Rectal smooth muscle tissue (tissue), 1 donor: ENCODE results near the gene ZNF30.

ENCODE experiments used
- H3K27ac ChIP-seq: one replicate; pipeline ENCODE4 v1.7.0; 2013; ENCODE audit warnings: low read depth, low read length, inconsistent platforms
- H3K27me3 ChIP-seq: one replicate; pipeline ENCODE4 v1.7.0; 2013; ENCODE audit warnings: low read length; ENCODE audit not compliant: control insufficient read depth, insufficient read depth
- H3K36me3 ChIP-seq: one replicate; pipeline ENCODE4 v1.7.0; 2013; ENCODE audit warnings: low read length; ENCODE audit not compliant: control insufficient read depth, insufficient read depth
- H3K4me1 ChIP-seq: one replicate; pipeline ENCODE4 v1.7.0; 2013; ENCODE audit warnings: low read length; ENCODE audit not compliant: control insufficient read depth, insufficient read depth
- H3K4me3 ChIP-seq: one replicate; pipeline ENCODE4 v1.7.0; 2013; ENCODE audit warnings: low read length
- H3K9ac ChIP-seq: one replicate; pipeline ENCODE4 v1.7.0; 2013; ENCODE audit warnings: low read length

ZNF30 gene

GRCh38 chr19:34926361-34926684 is 380 bp upstream of the ZNF30 start:
- Histone ChIP-seq H3K36me3 (no peaks in the 10 kb centered on the region), H3K4me1 (peaks cover 3% of the 10 kb centered on the region), H3K4me3 (no peak overlapping the region), H3K9ac (no peak overlapping the region), H3K27ac (peak overlapping the region; percentile 34), H3K27me3 (no peaks in the 10 kb centered on the region)

DNA sequence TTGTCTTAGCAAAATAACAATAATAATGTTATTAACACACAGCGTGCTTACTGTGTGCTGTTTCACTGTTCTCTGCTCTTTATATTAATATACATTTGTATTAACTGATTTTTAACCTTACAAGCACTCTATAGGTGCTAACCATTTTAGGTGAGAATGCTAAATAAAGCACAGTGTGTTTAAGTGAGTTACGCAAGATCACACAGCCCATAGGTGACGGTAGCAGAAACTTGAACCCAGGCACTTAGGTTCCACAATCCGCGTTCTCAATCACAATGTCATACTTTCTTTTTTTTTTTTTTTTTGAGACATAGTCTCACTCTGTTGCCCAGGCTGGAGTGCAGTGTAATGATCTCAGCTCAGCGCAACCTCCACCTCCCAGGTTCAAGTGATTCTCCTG is 5.8 kb downstream of the ZNF30 start:
- Histone ChIP-seq H3K27ac (no peak overlapping the region), H3K4me1 (peaks cover 2% of the 10 kb centered on the region), H3K36me3 (peaks cover 4% of the 10 kb centered on the region), H3K27me3 (no peaks in the 10 kb centered on the region), H3K9ac (no peak overlapping the region), H3K4me3 (no peak overlapping the region)

DNA sequence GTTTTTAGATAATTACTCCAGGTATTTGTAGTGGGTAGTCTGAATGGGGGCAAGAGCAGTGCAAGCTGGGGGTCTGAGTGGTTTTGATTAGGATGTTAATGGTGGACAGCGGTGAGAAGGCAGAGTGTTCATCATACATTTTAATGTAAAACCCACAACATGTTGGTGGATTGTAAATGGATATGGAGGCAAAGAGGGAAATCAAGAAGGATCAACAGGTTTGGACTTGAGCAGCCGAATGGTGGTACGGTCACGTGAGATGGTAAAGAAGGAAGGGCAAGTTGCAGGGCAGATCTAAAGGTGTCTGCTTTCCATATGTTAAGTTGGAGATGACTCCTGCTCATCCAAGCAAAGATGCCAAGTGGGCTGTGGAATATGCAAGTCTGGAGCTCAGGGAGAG is 9.5 kb downstream of the ZNF30 start:
- Histone ChIP-seq H3K4me3 (no peak overlapping the region), H3K27ac (no peak overlapping the region), H3K27me3 (no peaks in the 10 kb centered on the region), H3K36me3 (peaks cover 4% of the 10 kb centered on the region), H3K4me1 (no peaks in the 10 kb centered on the region), H3K9ac (no peak overlapping the region)

DNA sequence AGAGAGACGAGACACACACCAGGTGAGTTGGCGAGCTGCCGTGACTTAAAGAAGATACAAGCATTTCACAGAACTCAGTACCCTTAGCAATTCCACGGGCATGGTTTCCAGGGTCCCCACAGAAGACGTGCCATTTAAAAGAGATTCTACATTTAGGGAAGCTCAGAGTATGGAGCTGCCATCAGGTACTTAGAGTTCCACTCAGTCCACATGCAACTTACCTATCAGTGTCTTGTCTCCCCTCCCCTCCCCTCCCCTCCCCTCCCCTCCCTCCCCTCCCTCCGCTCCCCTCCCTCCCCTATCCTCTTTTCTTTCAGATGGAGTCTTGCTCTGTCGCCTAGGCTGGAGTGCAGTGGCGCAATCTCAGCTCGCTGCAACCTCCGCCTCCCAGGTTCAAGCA is 12.2 kb downstream of the ZNF30 start:
- H3K27ac ChIP-seq: no peak overlapping the region
- H3K36me3 ChIP-seq: peaks cover 4% of the 10 kb centered on the region
- no peaks in the 10 kb centered on the region for H3K4me1 ChIP-seq
- no peak overlapping the region for H3K4me3 ChIP-seq
- no peaks in the 10 kb centered on the region for H3K27me3 ChIP-seq
- H3K9ac ChIP-seq: no peak overlapping the region

GRCh38 chr19:34943861-34944573 is 17.3 kb downstream of the ZNF30 start:
- Histone ChIP-seq H3K4me3 (no peak overlapping the region), H3K36me3 (peaks cover 6% of the 10 kb centered on the region), H3K9ac (no peak overlapping the region)

DNA sequence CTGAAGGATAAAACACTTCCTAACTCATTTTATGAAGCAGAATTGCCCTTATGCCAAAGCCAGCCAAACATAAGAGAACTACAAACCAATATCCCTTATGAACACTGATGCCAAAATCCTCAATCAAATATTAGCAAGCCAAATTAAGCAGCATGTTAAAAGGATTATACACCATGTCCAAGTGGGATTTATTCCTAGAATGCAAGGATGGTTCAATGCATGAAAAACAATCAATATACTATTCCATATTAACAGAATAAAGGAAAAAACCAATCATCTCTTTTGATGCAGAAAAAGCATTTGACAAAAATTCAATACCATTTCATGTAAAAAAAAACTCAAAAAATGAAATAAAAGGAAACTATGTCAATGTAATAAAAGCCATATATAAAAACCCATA is 26.4 kb downstream of the ZNF30 start:
- Histone ChIP-seq H3K36me3 (peaks cover 14% of the 10 kb centered on the region), H3K9ac (no peak overlapping the region)

More at GRCh38 chr19:34943861-34944573, 17.3 kb downstream of the ZNF30 start:
- Histone ChIP-seq H3K4me1 (no peaks in the 10 kb centered on the region), H3K27ac (no peak overlapping the region), H3K27me3 (no peaks in the 10 kb centered on the region)

DNA sequence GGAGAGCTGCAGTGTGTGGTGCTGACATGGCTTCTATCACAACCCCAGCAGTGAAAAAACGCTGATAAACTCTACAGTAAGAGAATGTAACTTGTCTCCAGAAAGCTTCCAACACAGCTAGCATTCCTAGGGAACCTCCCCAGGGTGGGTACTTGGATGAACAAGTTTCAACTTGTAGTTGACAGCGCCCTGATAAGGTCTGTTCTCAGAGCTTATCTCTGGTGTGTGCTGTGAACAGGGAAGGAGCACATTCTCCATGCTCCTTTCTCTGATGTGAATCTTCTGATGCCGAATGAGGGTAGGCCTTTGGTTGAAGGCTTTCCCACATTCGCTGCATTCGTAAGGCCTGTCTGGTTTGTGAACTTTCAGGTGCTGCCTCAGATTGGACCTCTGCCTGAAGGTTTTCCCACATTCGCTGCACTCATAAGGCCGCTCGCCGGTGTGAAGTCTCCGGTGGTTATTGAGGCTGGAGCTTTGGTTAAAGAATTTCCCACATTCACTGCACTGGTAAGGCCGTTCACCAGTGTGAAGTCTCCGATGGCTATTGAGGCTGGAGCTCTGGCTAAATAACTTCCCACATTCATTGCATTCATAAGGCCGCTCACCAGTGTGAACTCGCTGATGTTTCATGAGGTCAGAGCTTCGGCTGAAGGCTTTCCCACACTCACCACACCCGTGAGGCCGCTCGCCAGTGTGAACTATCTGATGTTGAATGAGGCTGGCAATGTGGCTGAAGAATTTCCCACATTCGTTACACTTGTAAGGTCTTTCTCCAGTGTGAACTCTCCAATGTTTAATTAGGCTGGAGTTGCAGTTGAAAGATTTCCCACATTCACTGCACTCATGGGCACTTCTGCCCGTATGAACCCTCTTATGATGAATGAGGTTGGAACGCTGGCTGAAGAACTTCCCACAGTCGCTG is 31.4 kb downstream of the ZNF30 start:
- Histone ChIP-seq H3K4me3 (no peak overlapping the region), H3K4me1 (peaks cover 6% of the 10 kb centered on the region), H3K27me3 (no peaks in the 10 kb centered on the region), H3K36me3 (peaks cover 39% of the 10 kb centered on the region), H3K9ac (no peak overlapping the region), H3K27ac (no peak overlapping the region)

More for the DNA sequence above, 26.4 kb downstream of the ZNF30 start:
- Histone ChIP-seq H3K4me1 (no peaks in the 10 kb centered on the region), H3K27ac (no peak overlapping the region), H3K27me3 (no peaks in the 10 kb centered on the region), H3K4me3 (no peak overlapping the region)

- Histone ChIP-seq H3K27ac (no peak overlapping the region), H3K36me3 (peaks cover 39% of the 10 kb centered on the region), H3K4me3 (no peak overlapping the region), H3K4me1 (peaks cover 6% of the 10 kb centered on the region), H3K9ac (no peak overlapping the region), H3K27me3 (no peaks in the 10 kb centered on the region)
Observed at GRCh38 chr19:34959021-34959420, 32.3 kb downstream of the ZNF30 start.

DNA sequence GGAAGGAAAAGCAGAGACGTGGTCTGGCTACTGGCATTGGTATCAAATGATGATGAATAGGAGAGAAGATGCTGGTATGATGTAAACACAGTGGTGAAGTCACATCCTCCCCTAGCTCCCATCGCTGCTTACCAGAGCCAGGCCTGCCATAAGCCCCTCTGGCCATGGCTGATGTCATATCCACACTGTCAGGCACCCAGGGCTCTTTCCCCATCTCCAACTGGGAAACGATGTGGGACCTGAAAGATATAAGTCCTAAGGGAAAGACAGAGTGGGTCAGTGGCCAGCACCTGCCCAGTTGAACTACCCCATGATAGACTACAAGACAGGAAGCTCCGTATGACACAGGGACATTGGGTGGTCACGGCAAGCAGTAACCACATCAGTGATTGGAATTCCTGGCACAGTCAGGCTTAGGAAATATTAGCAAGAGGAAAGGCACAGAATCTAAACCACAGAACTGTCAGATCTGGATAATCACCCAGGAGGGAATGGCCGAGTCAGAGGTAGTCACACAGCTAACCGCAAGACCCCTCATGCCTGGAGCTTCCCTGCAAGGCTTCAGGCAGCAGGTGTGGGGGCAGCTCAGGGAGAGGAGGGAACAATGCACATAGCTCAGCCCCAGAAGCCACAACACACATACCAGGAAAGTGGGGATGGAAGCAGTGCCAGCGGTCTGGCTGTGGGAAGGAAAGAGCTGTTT is 33.6 kb downstream of the ZNF30 start:
- no peaks in the 10 kb centered on the region for H3K27me3 ChIP-seq
- H3K36me3 ChIP-seq: peaks cover 39% of the 10 kb centered on the region
- no peak overlapping the region for H3K9ac ChIP-seq
- H3K4me3 ChIP-seq: peak overlapping the region; percentile 24
- no peak overlapping the region for H3K27ac ChIP-seq
- peaks cover 6% of the 10 kb centered on the region for H3K4me1 ChIP-seq

GRCh38 chr19:34960940-34961679 is 34.4 kb downstream of the ZNF30 start:
- H3K4me1 ChIP-seq: peaks cover 6% of the 10 kb centered on the region
- no peak overlapping the region for H3K27ac ChIP-seq
- no peaks in the 10 kb centered on the region for H3K27me3 ChIP-seq
- H3K4me3 ChIP-seq: no peak overlapping the region
- no peak overlapping the region for H3K9ac ChIP-seq
- H3K36me3 ChIP-seq: peaks cover 39% of the 10 kb centered on the region

DNA sequence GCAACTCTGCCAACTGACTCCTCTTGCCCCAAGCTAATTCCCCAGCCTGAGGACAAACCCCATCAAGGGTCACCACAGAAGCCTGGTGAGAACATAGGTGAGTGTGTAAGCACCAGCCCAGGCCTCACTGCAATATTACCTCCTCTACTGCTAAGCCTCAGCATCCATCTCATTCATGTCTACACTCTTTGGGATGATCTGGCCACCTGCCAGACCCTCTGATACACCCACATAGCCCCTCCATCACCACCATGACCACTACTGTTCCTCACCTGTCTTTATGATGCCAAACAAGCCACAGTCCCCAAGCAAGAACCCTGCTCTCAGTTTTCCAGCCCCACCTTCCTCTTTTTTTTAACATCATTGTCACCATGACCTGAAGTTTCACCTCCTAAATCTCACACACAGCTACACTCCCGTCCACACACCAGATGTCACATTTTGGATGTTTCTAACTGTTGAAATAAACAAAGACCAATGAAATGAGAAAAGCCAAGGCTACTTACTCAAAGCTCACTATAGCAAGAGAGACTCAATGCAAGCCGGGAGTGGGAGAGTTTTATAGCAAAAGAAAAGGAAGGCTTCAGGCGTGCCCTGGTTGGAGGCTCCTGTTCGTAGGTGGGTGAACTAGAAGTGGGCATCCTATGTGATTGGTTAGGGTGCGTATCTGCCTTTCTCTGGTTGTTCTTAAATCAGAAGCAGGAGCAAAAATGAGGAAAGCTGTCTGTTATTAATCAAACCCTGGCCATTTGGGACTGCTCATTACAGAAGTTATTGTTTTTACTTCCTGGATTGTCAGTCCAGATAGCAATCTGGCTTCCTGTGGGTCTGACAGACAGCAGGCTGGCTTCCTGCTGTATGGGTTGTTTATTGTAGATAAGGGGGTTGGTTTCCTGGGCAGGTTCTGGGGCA is 35.3 kb downstream of the ZNF30 start:
- no peak overlapping the region for H3K9ac ChIP-seq
- no peak overlapping the region for H3K27ac ChIP-seq
- peaks cover 35% of the 10 kb centered on the region for H3K36me3 ChIP-seq
- H3K27me3 ChIP-seq: no peaks in the 10 kb centered on the region
- H3K4me3 ChIP-seq: peak overlapping the region; percentile 26
- H3K4me1 ChIP-seq: peaks cover 6% of the 10 kb centered on the region
